ENCODE results near the gene PARP11.

DNA sequence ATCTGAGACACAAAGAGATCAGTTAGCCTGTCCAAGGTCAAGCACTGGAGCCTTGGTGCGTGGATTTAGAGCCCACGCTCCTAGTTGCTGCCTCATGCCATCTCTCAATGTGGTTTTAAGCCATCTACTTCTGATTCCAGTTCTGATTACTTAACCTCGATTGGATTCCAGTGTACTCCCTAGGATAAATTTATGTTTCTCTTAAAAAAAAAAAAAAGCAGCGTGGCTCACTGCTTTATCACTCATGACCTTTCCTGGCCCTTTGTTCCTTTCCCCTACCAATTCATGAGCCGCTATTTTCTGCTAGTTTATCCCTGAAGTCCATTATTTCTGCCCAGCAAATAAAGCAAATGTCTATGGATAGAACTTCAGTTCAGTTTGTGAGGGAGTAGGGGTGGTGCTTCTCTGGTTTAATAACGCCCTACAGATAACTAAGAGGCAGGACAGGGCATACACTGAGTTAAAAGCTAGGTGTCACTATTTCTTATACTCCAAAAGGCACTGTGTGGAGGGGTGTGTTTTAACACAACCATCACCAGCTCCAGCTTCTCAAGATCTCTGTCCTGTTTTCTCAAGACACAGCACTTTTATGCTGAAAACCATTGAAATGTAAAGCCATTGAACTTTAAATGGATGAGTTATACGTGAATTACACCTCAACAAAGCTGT lies 9.8 kb upstream of the PARP11 start:
- TF ChIP-seq, protein P1, sequence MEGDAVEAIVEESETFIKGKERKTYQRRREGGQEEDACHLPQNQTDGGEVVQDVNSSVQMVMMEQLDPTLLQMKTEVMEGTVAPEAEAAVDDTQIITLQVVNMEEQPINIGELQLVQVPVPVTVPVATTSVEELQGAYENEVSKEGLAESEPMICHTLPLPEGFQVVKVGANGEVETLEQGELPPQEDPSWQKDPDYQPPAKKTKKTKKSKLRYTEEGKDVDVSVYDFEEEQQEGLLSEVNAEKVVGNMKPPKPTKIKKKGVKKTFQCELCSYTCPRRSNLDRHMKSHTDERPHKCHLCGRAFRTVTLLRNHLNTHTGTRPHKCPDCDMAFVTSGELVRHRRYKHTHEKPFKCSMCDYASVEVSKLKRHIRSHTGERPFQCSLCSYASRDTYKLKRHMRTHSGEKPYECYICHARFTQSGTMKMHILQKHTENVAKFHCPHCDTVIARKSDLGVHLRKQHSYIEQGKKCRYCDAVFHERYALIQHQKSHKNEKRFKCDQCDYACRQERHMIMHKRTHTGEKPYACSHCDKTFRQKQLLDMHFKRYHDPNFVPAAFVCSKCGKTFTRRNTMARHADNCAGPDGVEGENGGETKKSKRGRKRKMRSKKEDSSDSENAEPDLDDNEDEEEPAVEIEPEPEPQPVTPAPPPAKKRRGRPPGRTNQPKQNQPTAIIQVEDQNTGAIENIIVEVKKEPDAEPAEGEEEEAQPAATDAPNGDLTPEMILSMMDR (conservative IDR thresholded peaks at IDR 0.05): 0 out of 2 replicates have a peak, but pooled peaks have one; percentile 18
- TF ChIP-seq EZH2 (IDR thresholded peaks at IDR 0.05; ENCODE audit: low read depth): no peak
